HG02973 (cell line): ENCODE measurements around the gene RIPOR3.
"Not testable (repeated sequence)": the region's sequence is repeated elsewhere in the genome, so short reads cannot be mapped to it uniquely, and the experiment has no call there.

Experiments used
- ATAC-seq: cut with Tn5 transposase; IDR thresholded peaks from one replicate; pipeline ENCODE4 v1.9.1; 2021; ENCODE audit warnings: moderate library complexity; ENCODE audit not compliant: unreplicated experiment

The RIPOR3 gene

DNA sequence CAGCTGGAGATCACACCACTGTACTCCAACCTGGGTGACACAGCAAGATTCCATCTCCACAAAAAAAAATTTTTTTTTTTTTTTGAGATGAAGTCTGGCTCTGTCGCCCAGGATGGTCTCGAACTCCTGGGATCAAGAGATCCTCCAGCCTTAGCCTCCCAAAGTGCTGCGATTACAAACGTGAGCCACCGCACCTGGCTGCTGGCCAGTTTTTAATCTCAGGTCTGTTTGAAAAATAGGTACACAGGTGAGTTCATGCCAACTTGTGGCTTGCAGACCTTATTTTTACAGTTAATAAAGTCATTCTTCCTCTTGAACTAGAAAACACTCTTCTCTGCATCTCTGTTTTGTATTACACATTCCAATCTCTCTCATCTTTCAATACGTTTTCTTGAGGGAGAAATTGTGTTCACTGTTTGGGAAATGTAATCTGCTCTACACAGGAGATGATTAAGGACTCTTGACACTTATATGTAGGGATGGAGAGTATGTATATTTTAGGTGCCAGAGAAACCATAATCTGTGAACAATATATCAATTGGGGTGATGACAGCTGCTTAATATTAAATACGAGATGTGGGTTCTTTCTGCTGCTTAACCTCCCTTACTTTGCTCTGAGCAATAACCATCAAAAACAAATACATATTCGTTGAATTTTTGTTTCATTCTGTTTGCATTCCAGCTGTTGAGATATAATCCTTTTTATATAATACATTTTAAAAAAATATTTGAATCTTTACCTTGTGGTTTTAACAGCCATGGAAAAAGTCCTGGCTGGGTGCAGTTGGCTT lies 17.7 kb upstream of the RIPOR3 start:
- ATAC-seq = no peak

DNA sequence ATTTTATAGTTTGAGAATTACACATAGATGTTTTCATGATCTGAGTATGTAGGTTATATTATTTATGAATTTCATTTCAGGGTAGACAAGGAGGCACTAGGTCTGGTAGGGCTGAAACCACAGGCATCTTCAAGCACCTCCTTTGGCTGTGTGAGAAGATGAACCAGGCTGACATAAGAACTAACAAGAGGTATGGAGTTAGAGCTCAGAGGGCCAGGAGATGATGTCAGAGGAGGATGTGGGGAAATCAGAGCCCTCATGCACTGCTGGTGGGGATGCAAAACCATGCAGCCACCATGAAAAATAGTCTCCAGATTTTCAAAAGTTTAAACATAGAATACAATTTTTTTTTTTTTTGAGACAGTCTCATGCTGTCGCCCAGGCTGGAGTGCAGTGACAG lies 13.6 kb upstream of the RIPOR3 start:
- no peak for ATAC-seq

DNA sequence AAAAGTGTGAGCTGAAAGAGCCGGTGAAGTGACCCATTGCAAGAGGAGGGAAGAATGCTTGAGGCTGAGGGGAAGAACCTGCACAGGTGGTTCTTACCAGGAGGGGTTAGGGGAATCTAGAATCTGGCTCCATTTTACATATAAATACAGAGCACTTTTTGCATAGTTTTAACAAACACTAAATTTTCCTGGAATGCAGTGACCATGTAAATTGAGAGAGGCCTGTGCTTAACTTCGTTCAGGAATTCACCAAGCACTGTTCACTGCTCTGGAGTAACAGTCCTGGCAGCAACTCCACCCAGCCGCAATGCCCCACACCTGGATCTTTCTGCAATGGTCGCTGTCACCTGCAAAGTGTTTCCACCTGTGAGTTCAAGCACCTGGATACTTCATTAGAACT lies 13.2 kb upstream of the RIPOR3 start:
- ATAC-seq = no peak

DNA sequence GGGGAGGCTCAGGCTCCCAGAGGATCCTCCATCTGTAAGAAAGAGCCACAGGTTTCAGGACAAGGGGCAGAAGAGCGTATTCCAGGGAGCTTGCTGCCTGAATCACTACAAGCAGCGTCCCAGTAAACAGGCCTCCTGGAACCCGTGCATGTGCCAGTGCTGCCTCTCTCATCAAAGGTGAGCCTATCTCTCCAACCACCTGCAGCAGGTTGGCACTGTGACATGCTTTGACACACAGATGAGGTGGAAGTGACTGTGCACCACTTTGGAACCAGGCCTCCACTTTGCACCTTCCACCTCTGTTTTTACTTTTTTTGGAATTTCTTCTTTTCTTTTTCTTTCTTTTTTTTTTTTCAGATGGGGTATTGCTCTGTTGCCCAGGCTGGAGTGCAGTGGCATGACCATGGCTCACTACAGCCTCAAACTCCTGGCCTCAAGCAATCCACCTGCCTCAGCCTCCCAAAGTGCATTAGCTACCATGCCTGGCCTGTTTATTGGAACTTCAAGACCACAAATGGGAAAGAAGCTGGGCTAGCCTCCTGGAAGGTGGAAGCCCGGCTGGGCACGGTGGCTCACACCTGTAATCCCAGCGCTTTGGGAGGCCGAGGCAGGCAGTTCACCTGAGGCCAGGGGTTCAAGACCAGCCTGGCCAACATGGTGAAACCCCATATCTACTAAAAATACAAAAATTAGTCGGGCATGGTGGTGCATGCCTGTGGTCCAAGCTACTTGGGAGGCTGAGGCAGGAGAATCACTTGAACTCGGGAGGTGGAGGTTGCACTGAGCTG lies 12.5 kb upstream of the RIPOR3 start:
- not testable (repeated sequence) for ATAC-seq

GRCh38 chr20:50701041-50701963 lies 10.0 kb upstream of the RIPOR3 start:
- ATAC-seq = no peak

DNA sequence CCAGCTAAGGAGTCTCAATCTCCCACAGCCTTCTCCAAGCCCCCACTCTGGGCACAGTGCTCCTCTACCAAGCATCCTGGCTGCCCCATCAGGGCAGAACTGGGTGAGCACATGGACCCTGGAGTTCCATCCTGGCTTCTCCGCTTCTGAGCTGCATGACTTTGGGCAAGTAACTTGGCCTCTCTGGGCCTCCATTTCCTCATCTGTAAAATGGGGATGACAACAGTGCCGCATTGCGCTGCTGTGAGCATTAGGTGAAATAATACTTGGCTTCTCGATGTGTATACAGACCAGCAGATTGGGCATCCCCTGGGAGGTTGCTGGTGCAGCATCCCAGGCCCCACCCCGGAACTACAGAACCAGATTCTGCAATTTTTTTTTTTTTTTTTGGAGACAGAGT lies 8.3 kb upstream of the RIPOR3 start:
- ATAC-seq = no peak

DNA sequence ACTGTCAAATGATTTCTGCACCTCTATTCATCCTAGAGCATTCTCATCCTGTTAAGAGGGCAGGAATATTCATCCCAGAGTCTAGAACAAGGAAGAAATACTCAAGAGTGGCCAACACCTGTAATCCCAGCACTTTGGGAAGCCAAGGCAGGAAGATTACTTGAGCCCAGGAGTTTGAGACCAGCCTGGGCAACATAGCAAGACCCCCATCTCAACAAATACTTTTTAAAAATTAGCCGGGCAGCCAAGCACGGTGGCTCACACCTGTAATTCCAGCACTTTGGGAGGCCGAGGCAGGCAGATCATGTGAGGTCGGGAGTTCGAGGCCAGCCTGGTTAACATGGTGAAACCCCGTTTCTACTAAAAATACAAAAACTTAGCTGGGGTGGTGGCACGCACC lies 6.9 kb upstream of the RIPOR3 start:
- ATAC-seq = not testable (repeated sequence)

- ATAC-seq = no peak
Measured at GRCh38 chr20:50695135-50695872, 4.0 kb upstream of the RIPOR3 start.

DNA sequence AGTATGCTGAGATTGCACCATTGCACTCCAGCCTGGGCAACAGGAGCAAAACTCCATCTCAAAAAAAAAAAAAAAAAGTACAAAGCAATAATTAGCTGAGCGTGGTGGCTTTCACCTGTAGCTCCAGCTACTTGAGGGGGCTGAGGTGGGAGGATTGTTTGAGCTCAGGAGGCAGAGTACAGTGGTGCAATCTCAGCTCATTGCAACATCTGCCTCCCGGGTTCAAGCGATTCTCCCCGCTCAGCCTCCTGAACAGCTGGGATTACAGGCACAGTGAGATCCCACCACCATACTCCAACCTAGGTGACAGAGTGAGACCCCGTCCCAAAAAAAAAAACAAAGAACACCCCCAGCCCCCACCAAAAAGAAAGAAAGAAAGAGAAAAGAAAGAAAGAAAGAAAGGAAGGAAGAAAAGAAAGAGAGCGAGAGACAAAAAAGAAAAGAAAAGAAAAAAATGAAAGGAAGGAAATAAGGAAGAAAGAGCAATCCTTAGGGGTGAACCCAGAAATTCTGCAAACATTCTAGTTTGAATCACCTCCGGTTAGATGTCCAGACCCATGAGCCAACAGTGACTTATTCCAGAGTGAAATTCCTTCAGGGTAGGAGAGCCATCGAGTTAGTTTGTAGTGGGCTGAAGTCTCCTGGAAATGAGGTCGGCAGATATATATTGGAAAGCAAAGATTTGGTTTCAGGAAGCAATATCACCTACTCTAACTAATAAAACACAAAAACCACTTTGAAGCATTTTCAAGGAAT lies 3.2 kb upstream of the RIPOR3 start:
- no peak for ATAC-seq

GRCh38 chr20:50693001-50693400 lies 1.7 kb upstream of the RIPOR3 start:
- ATAC-seq = no peak

DNA sequence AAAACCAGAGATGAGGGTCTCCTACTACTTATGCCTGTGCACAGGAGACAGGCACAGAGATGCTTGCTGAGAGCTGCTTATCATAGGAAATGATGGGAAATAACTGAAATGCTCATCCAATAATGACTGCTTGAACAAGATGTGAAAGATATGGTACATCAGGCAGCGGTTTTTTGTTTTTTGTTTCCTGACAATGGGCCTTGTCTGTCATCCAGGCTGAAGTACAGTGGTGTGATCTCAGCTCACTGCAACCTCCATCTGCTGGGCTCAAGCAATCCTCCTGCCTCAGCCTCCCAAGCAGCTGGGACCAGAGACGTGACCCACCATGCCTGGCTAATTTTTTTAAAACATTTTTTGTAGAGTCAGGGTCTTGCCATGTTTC lies 1.2 kb upstream of the RIPOR3 start:
- no peak for ATAC-seq

GRCh38 chr20:50691573-50692551 lies 520 bp upstream of the RIPOR3 start:
- no peak for ATAC-seq

- ATAC-seq = no peak
Measured at GRCh38 chr20:50689864-50690649, 1.3 kb downstream of the RIPOR3 start.

DNA sequence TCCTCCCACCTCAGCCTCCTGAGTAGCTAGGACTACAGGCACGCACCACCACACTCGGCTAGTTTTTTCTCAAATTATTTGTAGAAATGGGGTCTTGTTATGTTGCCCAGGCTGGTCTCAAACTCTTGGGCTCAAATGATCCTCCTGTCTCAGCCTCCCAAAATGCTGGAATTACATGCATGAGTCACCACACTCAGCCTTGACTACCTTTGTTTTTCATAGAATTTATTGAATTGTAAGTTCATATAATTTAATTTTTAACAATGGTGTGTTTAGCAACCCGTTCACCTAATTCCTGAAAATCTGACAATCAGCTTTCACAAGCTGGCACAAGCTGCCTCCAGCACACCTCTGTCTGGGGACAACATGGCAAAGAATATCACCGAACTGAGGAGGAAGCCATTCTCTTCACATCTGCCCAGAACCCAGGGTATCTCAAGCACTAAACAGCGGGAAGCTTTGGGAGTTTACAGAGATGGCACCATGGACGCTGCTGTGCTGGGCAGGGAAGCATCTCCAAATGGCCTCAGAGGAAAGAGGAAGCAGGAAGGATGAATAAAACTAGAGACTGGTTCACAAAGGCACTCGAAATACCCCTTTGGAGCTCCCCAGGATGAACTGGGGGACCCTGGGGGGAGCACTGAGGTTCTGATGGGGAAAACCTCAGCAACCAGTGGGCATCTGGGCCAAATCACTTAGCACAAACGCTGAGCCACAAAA lies 2.9 kb downstream of the RIPOR3 start:
- ATAC-seq = no peak

- ATAC-seq = no peak
Measured at GRCh38 chr20:50686821-50687220, 4.5 kb downstream of the RIPOR3 start.

DNA sequence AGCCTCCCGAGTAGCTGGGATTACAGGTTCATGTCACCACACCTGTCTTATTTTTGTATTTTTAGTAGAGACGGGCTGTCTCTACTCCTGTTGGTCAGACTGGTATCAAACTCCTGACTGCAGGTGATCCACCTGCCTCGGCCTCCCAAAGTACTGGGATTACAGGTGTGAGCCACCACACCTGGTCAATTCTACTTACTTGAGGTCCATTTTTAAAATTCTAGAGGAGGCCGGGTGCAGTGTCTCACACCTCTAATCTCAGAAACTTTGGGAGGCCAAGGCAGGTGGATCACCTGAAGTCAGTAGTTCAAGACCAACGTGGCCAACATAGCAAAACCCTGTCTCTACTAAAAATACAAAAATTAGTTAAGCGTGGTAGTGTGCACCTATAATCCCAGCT lies 7.8 kb downstream of the RIPOR3 start:
- no peak for ATAC-seq

- ATAC-seq = no peak
Measured at GRCh38 chr20:50682947-50683530, 8.3 kb downstream of the RIPOR3 start.
